Measurements from ENCODE around the gene REC114. TPM values are rescaled to one million over a fixed set of nuclear protein-coding genes. Genes with fewer than 3 reads are reported as not detected.
"Not testable (repeated sequence)": the region's sequence is repeated elsewhere in the genome, so short reads cannot be mapped to it uniquely, and the experiment has no call there.

Gene REC114, protein sequence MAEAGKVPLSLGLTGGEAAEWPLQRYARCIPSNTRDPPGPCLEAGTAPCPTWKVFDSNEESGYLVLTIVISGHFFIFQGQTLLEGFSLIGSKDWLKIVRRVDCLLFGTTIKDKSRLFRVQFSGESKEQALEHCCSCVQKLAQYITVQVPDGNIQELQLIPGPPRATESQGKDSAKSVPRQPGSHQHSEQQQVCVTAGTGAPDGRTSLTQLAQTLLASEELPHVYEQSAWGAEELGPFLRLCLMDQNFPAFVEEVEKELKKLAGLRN
- polyA plus RNA-seq = 0.15 TPM
- long read RNA-seq, donor 1, partial matches to known transcripts = 31 of 169 reads
- long read RNA-seq, donor 1, other reads (novel, unspliced or antisense) = 138 of 169 reads
- long read RNA-seq, donor 2, partial matches to known transcripts = 189 of 488 reads
- long read RNA-seq, donor 2, other reads (novel, unspliced or antisense) = 299 of 488 reads
- long read RNA-seq, donor 3 = 0 reads
- long read RNA-seq, donor 4 = 0 reads
- long read RNA-seq, donor 5 = 0 reads
- long read RNA-seq, donor 6, partial matches to known transcripts = 284 of 303 reads
- long read RNA-seq, donor 6, other reads (novel, unspliced or antisense) = 19 of 303 reads
- long read RNA-seq, donor 7, partial matches to known transcripts = 24 of 73 reads
- long read RNA-seq, donor 7, other reads (novel, unspliced or antisense) = 49 of 73 reads
- long read RNA-seq, donor 8, partial matches to known transcripts = 289 of 316 reads
- long read RNA-seq, donor 8, other reads (novel, unspliced or antisense) = 27 of 316 reads
- long read RNA-seq, donor 9 = 0 reads
- long read RNA-seq, donor 10, partial matches to known transcripts = 287 of 313 reads
- long read RNA-seq, donor 10, other reads (novel, unspliced or antisense) = 26 of 313 reads
- long read RNA-seq, donor 11, partial matches to known transcripts = 61 of 168 reads
- long read RNA-seq, donor 11, other reads (novel, unspliced or antisense) = 107 of 168 reads

DNA sequence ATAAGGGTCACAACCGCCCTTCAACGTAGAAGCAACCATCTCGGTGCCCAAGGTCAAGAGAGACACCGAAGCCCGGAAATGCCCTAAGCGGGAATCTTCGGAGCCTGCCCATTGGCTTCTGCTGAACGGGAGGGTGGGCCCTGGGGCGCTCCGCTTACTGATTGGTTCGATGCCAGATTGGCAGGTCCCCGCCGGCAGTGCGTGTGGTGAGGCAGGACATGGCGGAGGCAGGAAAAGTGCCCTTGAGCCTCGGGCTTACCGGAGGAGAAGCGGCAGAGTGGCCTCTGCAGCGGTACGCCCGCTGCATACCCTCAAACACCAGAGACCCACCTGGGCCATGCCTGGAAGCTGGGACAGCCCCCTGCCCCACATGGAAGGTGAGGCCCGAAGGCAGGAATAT lies at the start of gene REC114:
REC114 (plus strand) TSS at position 197 of the 400 bp plus-strand sequence; CDS start at position 219, 22 bp downstream.
- no peak for DNase-seq
- Histone ChIP-seq H3K36me3 (ENCODE audit: control insufficient read depth, insufficient read depth, low read length) (no peaks in the 10 kb centered on the region), H3K9me3 (ENCODE audit: control insufficient read depth, low read depth, low read length) (no peaks in the 10 kb centered on the region), H3K27ac (ENCODE audit: low read length) (no peak within 1 kb of the TSS), H3K27me3 (ENCODE audit: control insufficient read depth, insufficient read depth, low read length) (no peaks in the 10 kb centered on the region), H3K4me1 (ENCODE audit: control insufficient read depth, insufficient read depth, low read length) (no peaks in the 10 kb centered on the region), H3K4me3 (ENCODE audit: low read length) (no peak within 1 kb of the TSS)
- WGBS (ENCODE audit: insufficient coverage, low lambda C conversion rate) = no CpG with 5 or more reads among the region's 22 CpGs

DNA sequence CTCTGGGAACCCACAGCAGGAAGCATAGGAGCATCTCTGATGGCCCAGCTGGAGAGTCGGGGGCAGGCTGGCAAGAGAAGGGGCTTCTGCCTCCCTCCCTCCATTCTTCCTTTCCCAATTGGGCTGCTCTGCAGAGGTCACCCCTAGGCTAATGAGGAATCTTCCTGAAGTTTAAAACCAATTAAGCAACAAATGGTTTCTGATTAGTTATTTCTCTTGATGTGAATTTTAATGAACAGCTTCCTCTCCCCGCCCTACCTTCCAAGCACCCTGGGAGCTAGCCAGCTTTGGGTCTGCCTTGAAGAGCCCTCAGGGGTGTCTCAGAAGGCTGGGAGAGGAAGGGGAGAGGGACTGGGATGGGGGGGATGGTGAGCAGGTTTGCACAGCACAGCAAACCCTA lies 49.6 kb upstream of the REC114 start:
- no peak overlapping the region for H3K27ac ChIP-seq (ENCODE audit: low read length)
- H3K27me3 ChIP-seq (ENCODE audit: control insufficient read depth, insufficient read depth, low read length) = peaks cover 8% of the 10 kb centered on the region
- WGBS (ENCODE audit: insufficient coverage, low lambda C conversion rate) = 80% methylated on average over 1 of the region's 2 CpGs
- no peaks in the 10 kb centered on the region for H3K9me3 ChIP-seq (ENCODE audit: control insufficient read depth, low read depth, low read length)
- no peaks in the 10 kb centered on the region for H3K36me3 ChIP-seq (ENCODE audit: control insufficient read depth, insufficient read depth, low read length)
- no peak overlapping the region for H3K4me3 ChIP-seq (ENCODE audit: low read length)
- peaks cover 18% of the 10 kb centered on the region for H3K4me1 ChIP-seq (ENCODE audit: control insufficient read depth, insufficient read depth, low read length)
- DNase-seq = no peak

DNA sequence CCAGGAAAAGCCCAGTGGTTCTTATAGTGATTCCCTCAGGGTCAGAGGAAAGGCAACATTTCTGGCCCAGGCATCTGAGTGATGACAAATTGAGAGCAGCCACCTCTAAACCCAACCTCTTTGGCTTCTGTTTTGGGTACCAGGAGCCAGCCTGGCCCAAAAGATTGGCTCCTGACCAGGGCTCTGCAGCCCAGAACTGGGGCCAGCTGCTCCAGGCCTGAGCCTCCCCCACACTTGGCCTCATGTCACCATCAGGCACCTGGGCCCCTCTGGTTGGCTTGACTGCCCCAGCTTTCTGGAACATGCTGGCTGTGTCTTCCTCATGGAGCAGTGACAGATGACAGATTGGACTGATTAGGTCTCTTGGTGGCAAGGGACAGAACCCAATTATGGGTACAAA lies 48.2 kb upstream of the REC114 start:
- Histone ChIP-seq H3K27ac (ENCODE audit: low read length) (no peak overlapping the region), H3K4me3 (ENCODE audit: low read length) (no peak overlapping the region), H3K9me3 (ENCODE audit: control insufficient read depth, low read depth, low read length) (no peaks in the 10 kb centered on the region), H3K4me1 (ENCODE audit: control insufficient read depth, insufficient read depth, low read length) (peaks cover 10% of the 10 kb centered on the region), H3K36me3 (ENCODE audit: control insufficient read depth, insufficient read depth, low read length) (no peaks in the 10 kb centered on the region), H3K27me3 (ENCODE audit: control insufficient read depth, insufficient read depth, low read length) (peaks cover 8% of the 10 kb centered on the region)
- DNase-seq = no peak

DNA sequence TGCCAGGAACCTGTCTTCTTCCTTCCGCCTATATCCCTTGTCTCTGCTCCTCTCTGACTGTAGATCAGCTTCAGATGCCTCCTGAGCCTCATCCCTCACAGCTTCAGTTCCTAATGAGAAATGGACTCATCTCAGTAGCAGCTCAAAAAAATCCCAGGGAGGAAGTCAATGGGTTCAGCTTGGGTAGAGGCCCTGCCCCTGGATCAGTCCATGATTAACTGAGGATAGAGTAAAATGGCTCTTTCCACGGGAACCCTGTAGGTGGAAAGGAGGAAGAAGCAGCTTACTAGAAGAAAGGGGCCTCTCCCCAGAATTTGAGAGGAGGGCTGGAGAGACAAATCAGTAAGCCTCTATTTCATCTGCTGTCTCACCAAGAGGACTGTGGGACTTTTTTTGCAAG lies 47.3 kb upstream of the REC114 start:
- no peak overlapping the region for H3K27ac ChIP-seq (ENCODE audit: low read length)
- H3K4me1 ChIP-seq (ENCODE audit: control insufficient read depth, insufficient read depth, low read length) = peaks cover 2% of the 10 kb centered on the region
- H3K27me3 ChIP-seq (ENCODE audit: control insufficient read depth, insufficient read depth, low read length) = peaks cover 8% of the 10 kb centered on the region
- no peak overlapping the region for H3K4me3 ChIP-seq (ENCODE audit: low read length)
- no peaks in the 10 kb centered on the region for H3K36me3 ChIP-seq (ENCODE audit: control insufficient read depth, insufficient read depth, low read length)
- DNase-seq = no peak
- no peaks in the 10 kb centered on the region for H3K9me3 ChIP-seq (ENCODE audit: control insufficient read depth, low read depth, low read length)
- no CpG with 5 or more reads among the region's 2 CpGs for WGBS (ENCODE audit: insufficient coverage, low lambda C conversion rate)

DNA sequence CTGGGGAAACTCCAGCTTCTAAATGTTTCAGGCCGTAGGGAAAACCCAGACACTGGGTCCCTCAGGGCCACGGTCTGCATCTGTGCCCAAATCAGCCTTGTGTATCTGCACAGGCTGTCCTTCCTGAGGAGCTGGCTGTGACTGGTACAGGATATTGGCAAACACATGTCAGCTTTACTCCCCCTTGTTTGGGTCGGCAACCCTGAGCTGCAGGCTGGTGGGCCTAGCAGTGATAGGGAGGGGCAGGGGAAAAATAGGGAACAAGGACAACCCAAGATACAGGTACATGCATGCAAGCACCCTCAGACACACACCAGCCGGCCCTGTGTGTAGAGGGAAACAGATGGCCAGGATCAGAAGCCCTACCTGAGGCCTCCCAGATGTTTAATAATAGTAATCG lies 45.5 kb upstream of the REC114 start:
- Histone ChIP-seq H3K4me1 (ENCODE audit: control insufficient read depth, insufficient read depth, low read length) (no peaks in the 10 kb centered on the region), H3K27ac (ENCODE audit: low read length) (no peak overlapping the region), H3K9me3 (ENCODE audit: control insufficient read depth, low read depth, low read length) (no peaks in the 10 kb centered on the region), H3K4me3 (ENCODE audit: low read length) (no peak overlapping the region), H3K36me3 (ENCODE audit: control insufficient read depth, insufficient read depth, low read length) (no peaks in the 10 kb centered on the region), H3K27me3 (ENCODE audit: control insufficient read depth, insufficient read depth, low read length) (peaks cover 8% of the 10 kb centered on the region)
- no peak for DNase-seq
- WGBS (ENCODE audit: insufficient coverage, low lambda C conversion rate) = no CpG with 5 or more reads among the region's 5 CpGs

DNA sequence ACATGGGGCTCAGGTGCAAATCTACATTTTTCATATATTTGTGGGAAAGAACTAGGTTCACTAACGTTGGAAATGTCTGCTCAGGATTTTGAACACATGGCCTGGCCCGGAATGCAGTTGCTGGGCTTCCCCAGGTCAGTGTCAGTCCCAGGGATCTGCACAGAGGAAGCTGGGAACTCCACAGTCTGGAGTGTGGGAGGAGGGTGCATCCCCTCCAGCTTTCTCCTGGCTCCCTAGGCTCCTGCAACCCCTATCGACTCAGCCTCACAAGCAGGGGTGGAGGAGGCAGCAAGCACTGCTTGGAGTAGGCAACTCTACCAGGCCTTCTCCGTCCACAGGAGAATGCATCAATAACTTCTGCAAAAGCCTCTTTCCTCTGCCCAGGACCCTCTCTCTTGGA lies 44.1 kb upstream of the REC114 start:
- no CpG with 5 or more reads among the region's 4 CpGs for WGBS (ENCODE audit: insufficient coverage, low lambda C conversion rate)
- no peaks in the 10 kb centered on the region for H3K9me3 ChIP-seq (ENCODE audit: control insufficient read depth, low read depth, low read length)
- H3K36me3 ChIP-seq (ENCODE audit: control insufficient read depth, insufficient read depth, low read length) = no peaks in the 10 kb centered on the region
- peaks cover 4% of the 10 kb centered on the region for H3K27me3 ChIP-seq (ENCODE audit: control insufficient read depth, insufficient read depth, low read length)
- DNase-seq = no peak
- H3K4me1 ChIP-seq (ENCODE audit: control insufficient read depth, insufficient read depth, low read length) = no peaks in the 10 kb centered on the region
- no peak overlapping the region for H3K4me3 ChIP-seq (ENCODE audit: low read length)
- no peak overlapping the region for H3K27ac ChIP-seq (ENCODE audit: low read length)

DNA sequence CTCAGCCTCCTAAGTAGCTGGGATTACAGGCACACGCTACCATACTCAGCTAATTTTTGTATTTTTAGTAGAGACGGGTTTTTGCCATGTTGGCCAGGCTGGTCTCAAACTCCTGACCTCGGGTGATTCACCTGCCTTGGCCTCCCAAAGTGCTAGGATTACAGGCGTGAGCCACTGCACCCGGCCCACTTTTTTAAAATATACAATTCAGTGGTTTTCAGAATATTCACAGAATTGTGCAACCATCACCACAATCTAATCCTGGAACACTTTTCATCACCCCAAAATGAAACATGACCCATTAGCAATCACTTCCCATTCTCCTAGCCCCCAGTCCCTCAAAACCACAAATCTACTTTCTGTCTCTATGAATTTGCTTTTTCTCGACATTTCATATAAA lies 42.7 kb upstream of the REC114 start:
- H3K36me3 ChIP-seq (ENCODE audit: control insufficient read depth, insufficient read depth, low read length); DNase-seq; H3K4me1 ChIP-seq (ENCODE audit: control insufficient read depth, insufficient read depth, low read length); H3K27ac ChIP-seq (ENCODE audit: low read length); H3K4me3 ChIP-seq (ENCODE audit: low read length); H3K27me3 ChIP-seq (ENCODE audit: control insufficient read depth, insufficient read depth, low read length); H3K9me3 ChIP-seq (ENCODE audit: control insufficient read depth, low read depth, low read length): not testable (repeated sequence)
- 90% methylated on average over 2 of the region's 6 CpGs for WGBS (ENCODE audit: insufficient coverage, low lambda C conversion rate)

DNA sequence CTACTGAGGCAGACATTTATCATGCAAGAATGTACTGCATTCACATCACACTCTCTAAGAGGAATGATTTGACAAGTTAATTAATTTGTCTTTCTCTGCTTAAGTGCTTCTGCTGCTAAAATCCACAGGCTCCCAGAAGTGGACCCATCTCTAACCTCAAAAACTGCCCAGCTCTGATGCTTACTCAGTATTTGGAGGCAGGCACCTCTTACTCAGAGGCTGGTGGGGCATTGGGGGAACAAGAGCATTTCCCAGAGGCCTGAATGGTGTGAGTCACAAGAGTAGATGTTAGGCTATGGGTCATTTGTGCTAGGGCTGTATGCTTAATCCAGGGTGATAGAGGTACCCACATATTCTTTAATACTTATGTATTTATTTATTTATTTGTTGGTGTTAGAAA lies 39.8 kb upstream of the REC114 start:
- no peak overlapping the region for H3K27ac ChIP-seq (ENCODE audit: low read length)
- no peaks in the 10 kb centered on the region for H3K36me3 ChIP-seq (ENCODE audit: control insufficient read depth, insufficient read depth, low read length)
- no peak overlapping the region for H3K4me3 ChIP-seq (ENCODE audit: low read length)
- no peaks in the 10 kb centered on the region for H3K4me1 ChIP-seq (ENCODE audit: control insufficient read depth, insufficient read depth, low read length)
- DNase-seq = no peak
- H3K9me3 ChIP-seq (ENCODE audit: control insufficient read depth, low read depth, low read length) = no peaks in the 10 kb centered on the region
- peaks cover 4% of the 10 kb centered on the region for H3K27me3 ChIP-seq (ENCODE audit: control insufficient read depth, insufficient read depth, low read length)

DNA sequence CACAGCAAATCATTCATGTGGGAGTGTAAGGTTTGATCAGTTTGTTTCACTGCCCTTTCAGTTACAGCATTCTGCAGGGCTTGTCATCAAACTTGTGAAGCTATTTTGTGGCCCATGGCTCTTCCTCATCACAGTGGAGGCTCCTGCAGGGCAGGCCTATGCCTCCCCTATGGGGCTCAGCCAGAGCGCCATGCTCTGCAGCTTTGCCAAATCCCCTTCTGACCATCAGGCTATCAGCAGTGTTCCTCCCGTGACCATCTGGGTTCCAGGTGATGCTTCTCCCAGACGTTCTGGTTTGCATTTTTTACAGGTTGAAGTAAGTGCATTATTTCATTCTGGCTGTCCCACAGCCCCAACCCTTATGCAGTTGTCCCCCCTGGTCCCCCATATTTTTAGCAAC lies 28.1 kb upstream of the REC114 start:
- H3K4me3 ChIP-seq (ENCODE audit: low read length) = no peak overlapping the region
- no peaks in the 10 kb centered on the region for H3K4me1 ChIP-seq (ENCODE audit: control insufficient read depth, insufficient read depth, low read length)
- H3K9me3 ChIP-seq (ENCODE audit: control insufficient read depth, low read depth, low read length) = no peaks in the 10 kb centered on the region
- H3K36me3 ChIP-seq (ENCODE audit: control insufficient read depth, insufficient read depth, low read length) = no peaks in the 10 kb centered on the region
- no peak overlapping the region for H3K27ac ChIP-seq (ENCODE audit: low read length)
- no CpG with 5 or more reads among the region's 3 CpGs for WGBS (ENCODE audit: insufficient coverage, low lambda C conversion rate)
- peaks cover 4% of the 10 kb centered on the region for H3K27me3 ChIP-seq (ENCODE audit: control insufficient read depth, insufficient read depth, low read length)
- DNase-seq = no peak

DNA sequence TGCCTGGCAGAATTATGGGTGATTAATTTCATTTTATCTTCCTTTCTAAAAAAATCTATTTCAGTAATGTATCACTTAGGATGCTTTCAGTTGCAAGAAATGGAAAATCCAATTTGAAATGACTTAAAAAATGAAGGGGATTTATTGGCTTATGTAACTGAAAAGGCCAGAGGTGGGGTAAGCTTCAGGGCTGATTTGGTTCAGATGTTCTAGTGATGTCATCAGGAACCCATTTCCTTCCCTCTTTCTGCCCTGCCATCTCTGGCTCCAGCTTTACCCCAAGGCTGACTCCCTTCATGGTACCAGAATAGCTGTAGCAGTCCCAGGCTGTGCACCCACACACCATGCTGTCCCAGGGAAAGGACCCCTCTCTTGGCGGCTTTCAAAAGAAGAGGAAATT lies 18.5 kb upstream of the REC114 start:
- Histone ChIP-seq H3K27ac (ENCODE audit: low read length) (no peak overlapping the region), H3K4me1 (ENCODE audit: control insufficient read depth, insufficient read depth, low read length) (no peaks in the 10 kb centered on the region), H3K9me3 (ENCODE audit: control insufficient read depth, low read depth, low read length) (no peaks in the 10 kb centered on the region), H3K4me3 (ENCODE audit: low read length) (no peak overlapping the region), H3K36me3 (ENCODE audit: control insufficient read depth, insufficient read depth, low read length) (no peaks in the 10 kb centered on the region), H3K27me3 (ENCODE audit: control insufficient read depth, insufficient read depth, low read length) (peaks cover 4% of the 10 kb centered on the region)
- WGBS (ENCODE audit: insufficient coverage, low lambda C conversion rate) = no CpG with 5 or more reads among the region's 1 CpG
- DNase-seq = no peak

Data from large intestine (tissue), 12 donors.